GM12878 (cell line): Measurements from ENCODE around the gene ZG16. TPM values are rescaled to one million over a fixed set of nuclear protein-coding genes. Genes with fewer than 3 reads are reported as not detected.
"Not testable (repeated sequence)": the region's sequence is repeated elsewhere in the genome, so short reads cannot be mapped to it uniquely, and the experiment has no call there.

Source experiments
- ATAC-seq: fragments of 200-7000 bp; cut with Tn5 transposase; 3 replicates; pipeline ENCODE4 v1.9.1; 2020; ENCODE audit warnings: mild to moderate bottlenecking, moderate library complexity
- BruUV-seq: library from RNA; stranded (reverse); fragments of 400-500 nt; replicated peaks from 2 replicates; lab custom pipeline; 2021; lab: Mats Ljungman, UMichigan
- CTCF ChIA-PET: fragments of 300-600 bp; sonication (Branson Sonifier 250); formaldehyde crosslinking; extraction: SDS; loops from one replicate; lab custom pipeline; 2021; ENCODE audit warnings: inconsistent platforms; lab: Yijun Ruan, JAX
- POLR2A ChIA-PET: fragments of 350-600 bp; formaldehyde crosslinking; extraction: SDS; loops from one replicate; lab custom pipeline; 2021; ENCODE audit warnings: inconsistent platforms; lab: Charles Lee
- RAD21 ChIA-PET: fragments of 300-600 bp; sonication (Branson Sonifier 250); formaldehyde crosslinking; loops from one replicate; lab custom pipeline; 2023; ENCODE audit warnings: antibody characterized with exemption; ENCODE audit not compliant: unreplicated experiment; lab: Charles Lee
- SMC1A ChIA-PET: fragments of 300-600 bp; sonication (Branson Sonifier 250); formaldehyde crosslinking; loops from one replicate; lab custom pipeline; 2023; ENCODE audit not compliant: unreplicated experiment, uncharacterized antibody; lab: Charles Lee
- DNase-seq: peaks from one replicate; pipeline ENCODE4 v3.0.0-alpha.2; 2011; ENCODE audit warnings: low read depth, low spot score
- FAIRE-seq: peaks from 3 replicates; lab custom pipeline; 2011; peaks lifted over from hg19 to GRCh38; lab: Jason Lieb, UNC
- H2AFZ ChIP-seq: 2 replicates; pipeline ENCODE4 v1.6.0; 2011; ENCODE audit warnings: low read depth, low read length, control low read depth; ENCODE audit not compliant: control insufficient read depth
- H3K27ac ChIP-seq: 2 replicates; pipeline ENCODE4 v1.5.1; 2011; ENCODE audit warnings: control low read depth; ENCODE audit not compliant: control insufficient read depth, insufficient read depth
- H3K27me3 ChIP-seq, 2 experiments: replicated peaks in 1 of 2; 2 replicates each; pipeline versions ENCODE4 v1.6.0 to v1.6.1; 2011; ENCODE audit warnings: low read length in 1 of 2; ENCODE audit not compliant: control insufficient read depth in 2 of 2, insufficient read depth in 2 of 2
- H3K36me3 ChIP-seq, 2 experiments: 2 replicates each; pipeline ENCODE4 v1.5.1; 2011; ENCODE audit warnings: low read length in 1 of 2; ENCODE audit not compliant: control insufficient read depth in 2 of 2, insufficient read depth in 2 of 2
- H3K4me1 ChIP-seq: 2 replicates; pipeline ENCODE4 v1.6.1; 2011; ENCODE audit warnings: mild to moderate bottlenecking, low read length, moderate library complexity, mixed read lengths; ENCODE audit not compliant: control insufficient read depth, insufficient read depth
- H3K4me2 ChIP-seq: 2 replicates; pipeline ENCODE4 v1.6.0; 2011; ENCODE audit warnings: control low read depth; ENCODE audit not compliant: control insufficient read depth, insufficient read depth
- H3K4me3 ChIP-seq: fragments of 200-600 bp; sonication (generic); 2 replicates; pipeline ENCODE4 v1.5.1; 2016
- H3K79me2 ChIP-seq: 2 replicates; pipeline ENCODE4 v1.6.0; 2011; ENCODE audit warnings: low read length; ENCODE audit not compliant: control insufficient read depth, insufficient read depth
- H3K9ac ChIP-seq: 2 replicates; pipeline ENCODE4 v1.8.0; 2011; ENCODE audit warnings: low read length, control low read depth, mixed read lengths; ENCODE audit not compliant: control insufficient read depth, insufficient read depth
- H3K9me3 ChIP-seq: replicated peaks from 3 replicates; pipeline ENCODE4 v1.5.1; 2011; ENCODE audit warnings: mild to moderate bottlenecking, low read length; ENCODE audit not compliant: control insufficient read depth, insufficient read depth
- H4K20me1 ChIP-seq: 2 replicates; pipeline ENCODE4 v1.6.0; 2011; ENCODE audit not compliant: control insufficient read depth, insufficient read depth
- CEBPB ChIP-seq, 2 experiments: fragments of 150-350 bp in 1 of 2; IDR thresholded peaks; 2 replicates each; pipeline ENCODE4 v1.6.1; 2012 to 2014; ENCODE audit warnings: low read depth in 2 of 2, low read length in 2 of 2, borderline replicate concordance in 1 of 2, inconsistent platforms in 1 of 2
- IKZF2 ChIP-seq, 2 experiments: fragments of 450-650 bp; IDR thresholded peaks; 2 replicates each; pipeline ENCODE4 v1.6.1; 2017; ENCODE audit warnings: mild to moderate bottlenecking in 2 of 2, moderate library complexity in 2 of 2
- PAX8 ChIP-seq: fragments of 450-650 bp; IDR thresholded peaks from 2 replicates; pipeline ENCODE4 v1.6.1; 2017; ENCODE audit warnings: mild to moderate bottlenecking, moderate library complexity
- ZBTB4 ChIP-seq: fragments of 450-650 bp; formaldehyde crosslinking; IDR thresholded peaks from 2 replicates; pipeline ENCODE4 v1.4.0; 2022; ENCODE audit warnings: mild to moderate bottlenecking, moderate library complexity
- WGBS: methylation state at CpG from one replicate; pipeline ENCODE4 v1.1.6; 2016; ENCODE audit warnings: low lambda C conversion rate; ENCODE audit not compliant: insufficient replicate concordance, insufficient coverage; ENCODE audit errors: missing lambda C conversion rate; 5-methylcytosine and 5-hydroxymethylcytosine counted together
- in situ Hi-C: fragments of 300-500 bp; cut with MboI; formaldehyde crosslinking; loops from 9 replicates; pipeline ENCODE4 v1.14.3; 2018; ENCODE audit warnings: mixed read lengths
- intact Hi-C: fragments of 100-400 bp; cut with micrococcal nuclease; formaldehyde crosslinking; loops from one replicate; pipeline ENCODE4 v1.14.2; 2022; ENCODE audit not compliant: unreplicated experiment
- polyA plus RNA-seq, 11 experiments: library from polyadenylated mRNA; depleted of rRNA in 4 of 11; unstranded in 6 of 11; stranded (reverse) in 5 of 11; fragments of >200 nt; fragmentation: Nextera tagmentation in 4 of 11; fragmentation: Illumina TruSeq in 1 of 11; extraction: Ambion mirVana in 4 of 11; extraction: Trizol in 1 of 11; gene quantifications; 1 replicate in 1 of 11; 2 replicates in 10 of 11; pipeline versions ENCODE4 v1.2.1 to v1.2.3, GENCODE V29; 2011 to 2016; ENCODE audit warnings: inconsistent platforms in 2 of 11, missing spikeins in 2 of 11, low read depth in 1 of 11
- total RNA-seq, 4 experiments: library from RNA; depleted of rRNA in 3 of 4; stranded (reverse); fragments of >200 nt in 3 of 4; fragmentation: Illumina TruSeq in 1 of 4; extraction: Trizol in 1 of 4; gene quantifications; 2 replicates each; pipeline versions ENCODE4 v1.2.1 to v1.2.3, GENCODE V29; 2013 to 2021
- TF ChIP-seq, protein P1 (sequence below): fragments of 450-650 bp; IDR thresholded peaks from 2 replicates; pipeline ENCODE4 v1.6.1; 2018; ENCODE audit warnings: borderline replicate concordance, mild to moderate bottlenecking; ENCODE audit not compliant: partially characterized antibody
- TF ChIP-seq, protein P2 (sequence below): IDR thresholded peaks from 2 replicates; pipeline ENCODE4 v1.6.1; 2012; ENCODE audit warnings: low read depth, low read length, improper control_type of control experiment

Gene ZG16
- total and polyA plus RNA-seq, 10 of the 15 experiments (the other 5 are each of a cell fraction or from before 2014, with no cell fraction given): not detected

DNA sequence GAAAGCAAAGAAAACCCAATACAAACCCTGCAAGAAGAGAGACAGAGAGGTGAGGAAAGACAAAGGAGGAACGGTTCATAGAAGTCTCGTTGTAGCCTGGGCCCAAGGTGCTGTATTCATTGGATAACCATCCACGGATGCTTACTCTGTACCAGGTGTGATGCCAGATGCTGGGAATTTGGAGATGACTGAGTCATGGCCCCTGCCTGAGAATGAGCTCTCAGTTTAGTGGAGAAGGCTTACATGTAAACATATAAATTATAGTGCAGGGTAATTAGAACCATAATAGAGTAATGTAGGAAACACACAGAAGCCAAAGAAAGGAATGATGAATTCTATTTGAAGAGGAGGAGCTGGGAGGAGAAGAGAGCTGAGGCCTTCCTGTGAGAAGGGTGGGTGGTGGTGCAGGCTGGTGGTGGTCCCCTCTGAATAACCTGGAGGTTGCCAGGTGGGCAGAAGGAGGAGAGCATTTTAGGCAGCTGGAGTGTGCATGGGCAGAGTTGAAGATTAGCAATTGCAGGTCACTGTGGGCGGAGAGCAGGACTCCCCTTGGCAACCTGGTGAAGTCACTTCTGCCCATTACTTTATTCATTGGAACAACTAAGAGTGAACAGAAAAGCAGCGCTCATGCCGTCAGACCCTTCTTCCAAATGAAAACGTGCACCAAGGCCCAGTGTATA is 7.7 kb upstream of the ZG16 start (continued):
- no peak for TF ChIP-seq IKZF2 (IDR thresholded peaks at IDR 0.05)
- no peak for TF ChIP-seq ZBTB4 (CRISPR knock-in tag)
- TF ChIP-seq, protein P1, sequence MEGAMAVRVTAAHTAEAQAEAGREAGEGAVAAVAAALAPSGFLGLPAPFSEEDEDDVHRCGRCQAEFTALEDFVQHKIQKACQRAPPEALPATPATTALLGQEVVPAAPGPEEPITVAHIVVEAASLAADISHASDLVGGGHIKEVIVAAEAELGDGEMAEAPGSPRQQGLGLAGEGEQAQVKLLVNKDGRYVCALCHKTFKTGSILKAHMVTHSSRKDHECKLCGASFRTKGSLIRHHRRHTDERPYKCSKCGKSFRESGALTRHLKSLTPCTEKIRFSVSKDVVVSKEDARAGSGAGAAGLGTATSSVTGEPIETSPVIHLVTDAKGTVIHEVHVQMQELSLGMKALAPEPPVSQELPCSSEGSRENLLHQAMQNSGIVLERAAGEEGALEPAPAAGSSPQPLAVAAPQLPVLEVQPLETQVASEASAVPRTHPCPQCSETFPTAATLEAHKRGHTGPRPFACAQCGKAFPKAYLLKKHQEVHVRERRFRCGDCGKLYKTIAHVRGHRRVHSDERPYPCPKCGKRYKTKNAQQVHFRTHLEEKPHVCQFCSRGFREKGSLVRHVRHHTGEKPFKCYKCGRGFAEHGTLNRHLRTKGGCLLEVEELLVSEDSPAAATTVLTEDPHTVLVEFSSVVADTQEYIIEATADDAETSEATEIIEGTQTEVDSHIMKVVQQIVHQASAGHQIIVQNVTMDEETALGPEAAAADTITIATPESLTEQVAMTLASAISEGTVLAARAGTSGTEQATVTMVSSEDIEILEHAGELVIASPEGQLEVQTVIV: no peak
- TF ChIP-seq CEBPB (IDR thresholded peaks at IDR 0.05; ENCODE audit: borderline replicate concordance in 1 of 2, low read depth in 2 of 2, low read length in 2 of 2): no peak
- TF ChIP-seq, protein P2, sequence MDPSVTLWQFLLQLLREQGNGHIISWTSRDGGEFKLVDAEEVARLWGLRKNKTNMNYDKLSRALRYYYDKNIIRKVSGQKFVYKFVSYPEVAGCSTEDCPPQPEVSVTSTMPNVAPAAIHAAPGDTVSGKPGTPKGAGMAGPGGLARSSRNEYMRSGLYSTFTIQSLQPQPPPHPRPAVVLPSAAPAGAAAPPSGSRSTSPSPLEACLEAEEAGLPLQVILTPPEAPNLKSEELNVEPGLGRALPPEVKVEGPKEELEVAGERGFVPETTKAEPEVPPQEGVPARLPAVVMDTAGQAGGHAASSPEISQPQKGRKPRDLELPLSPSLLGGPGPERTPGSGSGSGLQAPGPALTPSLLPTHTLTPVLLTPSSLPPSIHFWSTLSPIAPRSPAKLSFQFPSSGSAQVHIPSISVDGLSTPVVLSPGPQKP: no peak
- TF ChIP-seq PAX8: no peak

DNA sequence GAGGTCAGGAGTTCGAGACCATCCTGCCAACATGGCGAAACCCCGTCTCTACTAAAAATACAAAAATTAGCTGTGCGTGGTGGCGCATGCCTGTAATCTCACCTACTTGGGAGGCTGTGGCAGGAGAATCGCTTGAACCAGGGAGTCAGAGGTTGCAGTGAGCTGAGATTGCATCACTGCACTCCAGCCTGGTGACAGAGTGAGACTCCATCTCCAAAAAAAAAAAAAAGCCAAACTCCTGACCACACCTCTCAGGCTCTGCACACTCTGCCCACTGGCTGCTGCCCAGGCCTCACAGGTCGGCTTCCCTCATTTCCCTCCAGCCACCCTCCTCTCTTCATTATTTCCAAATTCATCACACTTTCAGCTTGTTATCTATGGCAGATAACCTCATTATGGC is 5.7 kb upstream of the ZG16 start:
- FAIRE-seq, DNase-seq, H3K4me3 ChIP-seq, H3K27ac ChIP-seq, H3K4me1 ChIP-seq, H3K4me2 ChIP-seq, SMC1A ChIA-PET, H3K36me3 ChIP-seq, H3K9ac ChIP-seq, intact Hi-C loops, H3K79me2 ChIP-seq, H2AFZ ChIP-seq, H4K20me1 ChIP-seq, ATAC-seq, in situ Hi-C loops, H3K27me3 ChIP-seq, BruUV-seq, H3K9me3 ChIP-seq: not testable (repeated sequence)
- ChIA-PET CTCF (interaction anchor here (0.6 to 1.5 kb wide), 4 partner anchors 13 to 49 kb away, joined by 3 to 5 read pairs (median 3); no protein-coding TSS in a partner anchor), RAD21 (interaction anchor here (0.6 to 1.6 kb wide), 2 partner anchors 18 to 47 kb away, joined by 3 to 4 read pairs; no protein-coding TSS in a partner anchor), POLR2A (interaction anchor here (0.6 to 1.8 kb wide), 3 partner anchors 77 to 1100 kb away, joined by 3 to 4 read pairs (median 3); no protein-coding TSS in a partner anchor)
- 74% methylated on average over 7 of the region's 7 CpGs for WGBS
